NCI-H128 (cell line): ENCODE results near the gene YPEL3.
A peak's percentile ranks its signal among the peaks of the same experiment; 100 is the strongest.

ENCODE experiments used
- DNase-seq: peaks from one replicate; lab custom pipeline; 2025; ENCODE audit not compliant: unreplicated experiment; lab: John Stamatoyannopoulos, UW

Gene YPEL3

DNA sequence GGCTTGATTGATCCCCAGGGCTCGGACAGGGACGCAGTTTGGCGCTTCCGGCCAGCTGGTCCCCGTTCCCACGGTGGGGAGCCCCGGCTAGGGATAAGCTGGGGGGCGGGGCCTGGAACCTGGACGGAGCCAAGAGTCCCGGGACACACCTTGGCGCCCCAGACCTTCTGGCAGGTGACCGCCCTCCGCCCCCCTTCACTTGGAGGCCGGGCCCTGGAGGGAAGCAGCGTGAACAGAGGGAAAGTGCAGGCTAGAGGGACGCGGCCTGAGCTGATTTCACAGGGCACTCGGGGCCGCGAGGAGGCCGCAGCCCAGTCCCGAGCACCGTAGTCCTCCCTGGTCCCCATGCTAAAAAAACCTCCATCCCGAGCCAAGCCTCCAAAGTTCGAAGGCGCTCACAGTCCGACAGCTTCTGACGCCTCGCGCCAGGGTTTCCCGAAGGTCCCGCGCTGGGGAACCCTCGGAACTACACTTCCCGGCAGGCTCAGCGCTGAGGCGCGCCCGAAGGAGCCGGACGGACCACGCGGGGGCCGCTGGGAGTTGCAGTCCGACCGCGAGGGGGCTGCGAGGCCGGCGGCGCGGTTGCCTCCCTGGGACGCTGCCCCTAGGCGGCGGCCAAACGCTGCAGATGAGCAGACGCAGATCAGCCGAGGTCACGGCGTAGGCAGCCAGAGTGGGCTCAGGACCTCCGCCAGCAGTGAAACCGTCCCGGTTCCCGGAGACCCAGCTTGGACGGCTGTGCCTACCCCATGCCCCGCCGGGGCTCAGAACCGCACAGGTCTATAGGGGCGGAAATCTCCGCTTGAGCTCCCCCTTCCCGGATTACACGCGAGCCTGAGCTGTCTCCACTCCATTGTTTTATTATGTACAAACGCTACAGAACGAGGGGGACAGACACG is 4.3 kb downstream of the YPEL3 start, which contains the start of gene TBX6:
Gene TBX6, minus strand, starts transcription at position 451 of the 899 bp plus-strand sequence. CDS start 731 bp downstream, outside the sequence.
- DNase-seq, result peak; percentile 69

GRCh38 chr16:30090610-30091331 is 5.2 kb downstream of the YPEL3 start:
- DNase-seq, result no peak

DNA sequence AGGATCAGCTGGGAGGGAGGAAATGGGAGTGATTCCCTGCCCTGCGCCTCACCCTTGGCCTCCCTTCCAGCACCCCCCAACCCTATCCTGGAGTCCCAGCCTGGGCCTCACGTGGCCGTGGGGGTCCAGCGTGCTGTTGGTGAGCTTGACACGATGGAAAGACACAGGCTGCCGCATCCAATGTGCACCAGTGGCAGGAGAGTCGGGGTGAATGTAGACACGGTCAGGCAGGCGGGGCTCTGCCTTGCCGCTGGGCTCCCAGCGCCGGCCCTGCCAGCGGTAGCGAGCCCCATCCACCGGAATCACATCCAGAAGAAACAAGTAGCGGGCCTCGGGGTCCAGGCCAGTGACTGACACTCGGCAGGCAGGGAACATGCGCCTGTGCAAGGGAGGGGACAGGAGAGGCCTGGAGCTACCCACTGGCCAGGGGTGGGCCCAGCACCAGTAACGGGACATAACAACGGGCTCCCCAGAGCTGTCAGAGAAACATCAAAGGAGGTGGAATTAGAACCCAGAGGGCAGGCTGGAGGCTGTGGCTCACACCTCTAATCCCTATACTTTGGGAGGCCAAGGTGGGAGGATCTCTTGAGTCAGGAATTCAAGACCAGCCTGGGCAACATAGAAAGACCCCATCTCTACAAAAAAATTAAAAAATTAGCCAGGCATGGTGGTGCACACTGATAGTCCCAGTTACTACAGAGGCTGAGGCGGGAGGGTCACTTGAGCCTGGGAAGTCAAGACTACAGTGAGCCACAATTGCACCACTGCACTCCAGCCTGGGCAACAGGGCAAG is 7.0 kb downstream of the YPEL3 start:
- DNase-seq, result no peak

DNA sequence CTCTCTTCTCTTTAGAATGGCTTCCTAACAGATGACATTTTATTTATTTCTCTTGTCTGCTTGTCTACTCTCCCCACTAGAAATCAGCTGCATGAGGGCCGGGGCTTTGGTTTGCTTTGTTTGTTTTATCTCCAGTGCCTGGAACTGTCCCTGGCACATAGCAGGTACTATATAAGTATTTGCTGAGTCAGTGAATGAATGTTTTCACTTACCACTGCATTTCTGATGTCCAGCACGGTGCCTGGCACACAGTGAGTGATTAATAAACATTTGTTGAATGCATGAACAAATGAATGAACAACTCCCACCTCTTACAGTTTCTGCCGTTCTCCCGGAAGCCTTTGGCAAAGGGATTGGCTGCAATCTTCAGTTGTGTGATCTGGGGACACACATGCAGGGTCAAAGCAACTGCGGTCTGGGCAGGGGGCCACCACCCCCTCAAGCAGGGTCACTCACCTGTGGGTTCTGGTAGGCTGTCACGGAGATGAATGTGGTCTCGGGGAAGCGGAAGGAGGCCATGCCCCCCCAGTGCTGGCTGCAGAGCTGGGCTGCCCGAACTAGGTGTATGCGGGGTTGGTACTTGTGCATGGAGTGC is 7.7 kb downstream of the YPEL3 start:
- no peak for DNase-seq

GRCh38 chr16:30087181-30087898 is 8.7 kb downstream of the YPEL3 start:
- DNase-seq, result no peak

DNA sequence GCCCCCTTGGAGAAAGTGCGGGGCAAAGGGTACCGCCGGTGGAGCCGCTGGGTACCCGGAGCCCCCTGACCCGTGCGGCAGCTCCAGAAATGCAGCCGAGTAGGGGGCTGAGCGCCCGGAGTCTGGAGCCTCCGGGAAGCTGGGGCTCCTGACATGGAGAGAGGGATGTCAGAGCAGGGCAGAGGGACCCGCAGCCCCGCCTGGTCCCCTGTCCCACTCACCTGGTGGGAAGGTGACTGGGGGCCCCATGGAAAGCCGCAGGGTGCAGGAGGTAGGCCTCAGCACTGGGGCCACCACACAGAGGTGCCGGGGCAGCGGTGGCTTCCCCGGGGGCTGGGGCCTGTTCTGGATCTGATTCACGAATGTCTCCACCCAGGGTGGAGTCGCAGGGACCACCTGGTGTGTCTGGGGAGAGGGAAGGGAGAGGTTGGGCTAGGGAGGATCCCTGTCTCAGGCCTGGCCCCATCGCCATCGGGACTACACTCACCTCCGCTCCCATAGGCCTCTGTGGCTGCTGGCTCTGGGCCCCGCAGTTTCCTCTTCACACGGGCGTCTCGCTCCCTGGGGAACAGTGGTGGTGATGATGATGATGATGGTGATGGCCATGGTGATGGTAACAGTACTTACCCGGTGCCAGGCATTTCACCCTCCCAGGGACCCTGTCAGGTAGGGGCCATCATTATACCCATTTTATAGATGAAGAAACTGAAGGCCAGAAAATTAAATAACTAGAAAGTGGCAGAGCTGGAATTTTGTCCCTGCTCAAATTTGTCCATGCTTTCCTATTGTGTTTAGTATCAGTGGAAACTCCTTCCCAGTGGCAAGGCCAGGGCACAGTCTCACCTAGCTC is 9.5 kb downstream of the YPEL3 start:
- DNase-seq, result no peak

DNA sequence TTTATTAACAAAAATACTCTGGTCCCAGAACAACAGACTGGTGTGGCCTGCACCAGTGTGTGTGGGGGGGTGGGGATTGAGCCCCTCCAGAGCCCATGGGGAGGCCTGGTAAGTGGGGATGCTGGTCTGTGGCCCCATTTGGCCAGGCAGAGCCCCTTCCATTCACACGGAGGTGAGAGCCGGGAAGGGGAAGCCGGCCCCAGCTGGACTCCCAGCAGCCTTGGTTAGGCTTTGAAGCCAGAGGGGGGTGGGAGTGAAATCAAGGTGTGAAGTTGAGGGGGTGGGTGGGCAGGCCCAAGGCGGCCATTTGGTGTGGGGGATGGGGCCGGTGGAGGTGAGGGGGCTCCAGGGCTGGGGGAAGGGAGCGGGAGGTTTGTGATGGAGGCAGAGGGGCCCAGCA is 10.2 kb downstream of the YPEL3 start:
- DNase-seq, result no peak

DNA sequence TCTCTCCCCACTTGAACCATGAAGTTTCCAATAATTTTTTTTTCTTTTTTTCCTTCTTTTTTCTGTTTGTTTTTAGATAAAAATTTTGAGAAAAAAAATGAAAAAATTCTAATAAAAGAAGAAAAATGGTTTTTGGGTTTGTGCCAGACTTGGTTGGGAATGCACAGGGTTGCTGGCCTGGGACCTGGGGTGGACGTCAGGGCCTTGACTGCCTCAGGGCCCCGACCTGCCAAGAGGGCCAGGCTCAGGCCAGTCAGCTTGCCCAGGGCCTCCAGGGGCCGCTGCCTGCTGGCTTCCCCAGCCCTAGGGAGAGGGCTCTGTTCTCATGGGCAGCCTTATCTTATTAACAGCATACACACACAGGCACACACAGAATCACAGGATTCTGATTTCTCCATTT is 10.8 kb downstream of the YPEL3 start:
- no peak for DNase-seq

DNA sequence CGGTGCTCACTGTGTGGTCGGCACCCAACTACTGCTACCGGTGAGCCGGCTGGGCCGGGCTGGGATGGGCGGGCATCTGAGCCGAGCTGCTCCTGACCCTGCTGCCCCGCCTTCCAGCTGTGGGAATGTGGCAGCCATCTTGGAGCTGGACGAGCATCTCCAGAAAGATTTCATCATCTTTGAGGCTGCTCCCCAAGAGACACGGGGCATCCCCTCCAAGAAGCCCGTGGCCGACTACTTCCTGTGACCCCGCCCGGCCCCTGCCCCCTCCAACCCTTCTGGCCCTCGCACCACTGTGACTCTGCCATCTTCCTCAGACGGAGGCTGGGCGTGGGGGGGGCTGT is 11.2 kb downstream of the YPEL3 start:
- no peak for DNase-seq

- DNase-seq, result no peak
Measured at GRCh38 chr16:30084096-30084815, 11.8 kb downstream of the YPEL3 start.

- no peak for DNase-seq
Measured at GRCh38 chr16:30083216-30084055, 12.6 kb downstream of the YPEL3 start.

DNA sequence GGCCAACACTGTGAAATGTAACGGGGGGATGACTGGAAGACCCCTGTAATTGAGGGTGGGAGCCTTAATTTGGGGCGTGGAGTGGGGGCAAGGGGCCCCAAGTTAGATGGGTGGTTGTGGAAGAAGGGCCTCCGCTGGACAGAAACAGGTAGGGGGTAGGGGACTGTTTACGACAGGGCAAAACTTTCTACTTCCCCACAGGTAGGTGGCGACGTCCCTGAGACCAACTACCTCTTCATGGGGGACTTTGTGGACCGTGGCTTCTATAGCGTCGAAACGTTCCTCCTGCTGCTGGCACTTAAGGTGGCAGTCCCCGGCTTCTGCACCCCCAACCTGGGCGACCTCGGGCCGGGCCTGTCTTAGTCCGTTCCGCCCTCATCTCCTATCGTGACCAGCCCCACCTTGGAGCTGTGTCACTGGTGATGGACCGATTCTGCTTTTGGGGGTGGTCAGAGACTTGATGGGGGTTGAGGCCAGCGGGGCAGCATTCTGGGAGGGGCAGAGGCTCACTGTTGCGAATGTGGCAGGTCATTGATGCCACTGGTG is 13.4 kb downstream of the YPEL3 start:
- DNase-seq, result no peak

DNA sequence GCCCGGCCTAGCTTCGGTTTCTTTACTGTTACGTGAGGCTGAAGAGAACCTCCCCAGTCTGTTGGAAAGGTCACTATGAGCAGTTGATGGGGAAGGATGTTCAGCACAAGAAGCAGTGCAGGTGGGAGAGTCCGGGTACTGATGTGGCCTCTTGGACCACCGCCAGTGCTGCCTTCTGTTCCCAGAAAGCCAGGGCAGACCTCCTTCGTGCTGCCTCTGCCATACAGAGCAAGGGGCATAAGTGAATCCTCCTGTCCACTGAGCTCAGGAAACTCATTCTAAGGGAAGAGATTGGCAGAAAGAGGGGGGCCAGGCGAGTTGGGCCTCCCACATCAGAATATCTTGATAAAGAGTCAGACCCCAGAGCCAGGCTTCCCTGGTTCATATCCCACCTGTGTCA is 16.5 kb downstream of the YPEL3 start:
- no peak for DNase-seq

DNA sequence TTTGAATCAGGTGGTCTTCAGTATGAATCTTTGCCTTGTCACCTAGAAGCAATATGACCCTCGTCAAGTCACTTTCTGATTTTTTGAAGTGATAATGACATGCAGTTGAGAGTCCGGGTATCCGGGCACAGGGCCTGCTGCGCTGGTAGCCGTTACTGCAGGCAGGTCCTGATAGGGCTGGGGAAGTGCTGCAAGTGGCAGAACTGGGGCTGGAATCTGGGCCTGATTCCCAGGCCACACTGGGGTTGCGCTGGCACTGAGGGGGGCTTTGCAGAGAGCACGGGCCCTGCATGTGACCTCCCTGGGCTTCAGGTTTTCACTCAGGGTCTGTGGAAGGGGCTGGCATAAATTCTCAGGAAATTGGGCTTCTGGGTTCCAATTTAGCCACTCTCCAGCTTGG is 17.3 kb downstream of the YPEL3 start:
- DNase-seq, result no peak

- DNase-seq, result no peak
Measured at GRCh38 chr16:30077656-30078055, 18.4 kb downstream of the YPEL3 start.

- DNase-seq, result no peak
Measured at GRCh38 chr16:30076276-30076791, 19.7 kb downstream of the YPEL3 start.

GRCh38 chr16:30075503-30076275 is 20.3 kb downstream of the YPEL3 start, which contains the start of gene PPP4C:
Gene PPP4C (plus strand): TSS chr16:30075994. CDS start chr16:30076378, 384 bp downstream.
- DNase-seq, result peak; percentile 33
